CD4-positive, alpha-beta T cell treated with Interleukin-4 for 4 hours (primary cell): Measurements from ENCODE around the gene LIMS2.
A peak's percentile ranks its signal among the peaks of the same experiment; 100 is the strongest.

ENCODE experiments used
- DNase-seq: peaks from one replicate; pipeline ENCODE4 v3.0.0-alpha.2; 2020

Gene LIMS2

GRCh38 chr2:127596311-127597045, 78.9 kb downstream of the LIMS2 start:
- no peak for DNase-seq

- no peak for DNase-seq
Measured at GRCh38 chr2:127594116-127594591, 81.2 kb downstream of the LIMS2 start.

GRCh38 chr2:127593228-127594115, 81.9 kb downstream of the LIMS2 start:
- DNase-seq, result no peak

- no peak for DNase-seq
Measured at GRCh38 chr2:127592761-127593227, 82.5 kb downstream of the LIMS2 start.

- DNase-seq, result peak; percentile 38
Measured at GRCh38 chr2:127591221-127591923, 84.0 kb downstream of the LIMS2 start.

GRCh38 chr2:127590386-127591190, 84.7 kb downstream of the LIMS2 start:
- no peak for DNase-seq

- DNase-seq, result no peak
Measured at GRCh38 chr2:127589841-127590240, 85.5 kb downstream of the LIMS2 start.

- no peak for DNase-seq
Measured at GRCh38 chr2:127589358-127589757, 86.0 kb downstream of the LIMS2 start.
